Stimulated activated CD4-positive, alpha-beta T cell treated with anti-CD3 and anti-CD28 coated beads, Interleukin-4, amount 100 ng/mL, for 1 hour (primary cell): ENCODE data around the gene M1AP.

ENCODE experiments used
- DNase-seq: peaks from one replicate; pipeline ENCODE4 v3.0.0-alpha.2; 2020

Gene M1AP

DNA sequence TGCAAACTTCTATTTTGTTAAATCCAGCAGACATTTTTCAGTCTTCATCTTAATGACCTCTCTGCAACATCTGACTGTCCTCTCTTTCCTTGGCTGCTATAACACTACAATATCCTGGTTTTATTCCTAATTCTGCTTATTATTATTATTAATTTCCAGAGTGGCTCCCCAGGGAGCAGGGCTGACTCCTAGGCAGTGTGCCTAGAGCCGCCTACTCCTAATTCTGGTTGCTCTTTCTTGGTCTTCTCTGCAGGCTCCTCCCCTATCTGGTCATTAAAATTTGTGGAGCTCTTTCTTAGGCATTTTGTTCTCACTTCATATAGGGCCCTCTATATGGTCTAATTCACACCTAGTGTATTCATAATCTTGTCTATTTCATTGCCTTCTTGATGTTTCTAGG lies 105.2 kb downstream of the M1AP start:
- no peak for DNase-seq

DNA sequence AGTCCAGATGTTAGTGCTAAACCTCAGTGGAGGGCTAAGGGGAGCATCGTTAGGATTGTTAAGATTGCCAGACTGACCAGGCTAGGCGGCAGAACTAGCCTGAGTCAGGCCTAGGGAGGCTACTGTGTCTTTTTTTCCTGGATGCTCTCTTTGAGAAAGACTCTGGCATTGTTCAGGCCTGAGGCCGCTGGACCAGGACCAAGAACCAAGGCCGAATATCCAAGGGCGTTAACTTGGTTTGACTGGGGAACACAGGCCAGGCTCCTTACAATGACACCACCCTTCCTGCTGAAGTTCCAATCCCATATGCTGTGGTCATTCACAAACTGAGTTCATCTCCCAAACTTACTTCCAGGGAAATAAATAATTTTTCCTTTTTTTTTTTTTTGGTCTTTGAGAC lies 107.8 kb downstream of the M1AP start:
- DNase-seq: no peak

DNA sequence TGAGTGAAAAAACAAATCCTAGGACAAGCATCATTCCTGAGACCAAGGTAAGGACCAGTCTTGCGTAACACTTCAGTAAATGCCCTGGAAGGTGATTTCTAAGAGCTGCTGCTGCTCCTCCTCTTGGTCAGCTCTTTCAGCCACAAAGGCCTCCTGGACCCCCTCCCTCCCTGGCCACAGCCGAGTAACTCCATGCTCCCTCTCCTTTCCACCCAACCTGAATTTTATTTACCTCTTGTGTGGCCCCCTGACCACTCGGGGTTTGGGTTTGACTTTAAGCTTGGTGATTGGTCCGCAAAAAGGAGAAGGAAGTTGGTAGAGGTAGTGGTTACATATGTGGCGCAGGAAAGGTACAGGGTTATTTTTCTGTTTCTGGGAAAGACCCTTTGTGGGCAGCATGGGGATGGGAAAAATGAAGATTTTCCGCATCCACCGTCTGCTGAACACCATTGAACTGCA lies 109.2 kb downstream of the M1AP start:
- DNase-seq: no peak

- no peak for DNase-seq
These were observed 111.0 kb downstream of the M1AP start for GRCh38 chr2:74537140-74537539.

DNA sequence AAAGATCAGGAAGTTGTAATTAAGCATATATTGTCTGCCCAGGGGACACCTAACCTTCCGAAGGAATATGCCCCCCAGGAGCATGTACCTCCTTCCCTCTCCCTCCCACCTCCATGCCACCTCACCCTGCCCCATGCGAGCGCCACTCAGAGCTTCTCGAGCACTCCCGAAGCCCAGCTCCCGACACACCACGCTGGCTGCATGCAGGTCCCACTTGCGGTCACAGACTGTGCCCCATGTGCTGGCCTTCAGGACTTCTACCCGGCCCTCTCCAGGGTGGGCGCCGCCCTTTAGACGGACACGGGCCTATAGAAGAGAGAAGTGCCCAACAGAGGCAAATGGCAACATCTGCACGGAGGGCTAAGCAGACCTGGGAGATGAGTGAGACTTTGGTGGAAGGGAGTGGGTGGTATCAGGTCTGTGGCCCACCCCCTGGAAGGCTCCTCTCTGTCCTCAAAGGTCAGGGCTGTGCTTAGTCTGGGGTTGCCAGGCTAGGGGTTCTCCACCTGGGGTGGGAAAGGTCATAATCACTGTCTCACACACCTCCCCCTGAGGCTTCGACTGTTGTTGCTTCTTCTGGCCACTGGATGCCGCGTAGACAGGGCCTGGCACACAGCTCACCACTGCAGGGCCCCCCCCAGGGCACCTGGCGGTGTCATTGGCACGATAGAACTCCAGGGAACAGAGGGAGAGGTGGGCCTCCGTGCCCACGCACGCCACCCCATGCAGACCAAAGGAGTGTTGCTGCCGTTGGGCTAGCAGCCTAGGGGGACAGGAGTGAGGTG lies 111.8 kb downstream of the M1AP start:
- no peak for DNase-seq

GRCh38 chr2:74535440-74535965 lies 112.6 kb downstream of the M1AP start:
- no peak for DNase-seq

GRCh38 chr2:74534411-74534810 lies 113.7 kb downstream of the M1AP start:
- DNase-seq: no peak

DNA sequence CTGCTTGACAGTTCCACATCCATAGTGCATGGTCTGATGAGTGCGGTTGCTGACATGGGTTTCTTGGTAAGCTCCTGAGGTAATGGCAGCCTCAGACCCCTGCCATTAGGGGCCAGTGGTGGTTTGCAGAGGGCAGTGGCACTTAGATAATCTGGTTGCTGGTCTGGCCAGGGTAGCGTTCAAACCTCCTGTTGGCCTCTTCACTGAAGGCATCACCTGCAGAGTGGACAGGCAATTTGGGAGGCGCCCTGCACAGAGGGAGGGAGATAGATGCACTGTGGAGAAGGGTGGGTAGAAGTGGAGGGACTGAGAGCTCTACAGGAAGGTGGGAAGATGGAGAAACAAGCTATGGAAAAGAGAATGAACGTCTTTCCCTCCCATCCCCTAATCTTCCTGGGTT lies 114.7 kb downstream of the M1AP start:
- no peak for DNase-seq

DNA sequence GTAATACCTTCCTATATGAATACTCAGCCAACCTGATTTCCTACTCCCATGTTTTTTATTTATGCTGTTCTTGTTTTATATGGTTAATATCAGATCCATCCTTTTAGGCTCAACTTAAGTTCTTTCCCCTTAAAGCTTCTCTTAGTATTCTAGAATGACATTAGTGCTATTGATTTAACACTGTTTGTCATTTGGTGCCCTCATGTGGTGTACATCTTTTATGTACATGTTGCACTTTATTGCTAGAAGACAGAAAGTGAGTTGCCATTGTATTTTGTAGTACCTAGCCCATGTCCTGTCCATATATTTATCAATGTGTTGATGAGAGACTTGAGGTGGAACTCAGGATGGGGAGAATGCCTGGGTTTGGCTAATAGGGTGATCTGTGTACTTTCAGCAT lies 115.9 kb downstream of the M1AP start:
- no peak for DNase-seq

- no peak for DNase-seq
These were observed 116.5 kb downstream of the M1AP start for GRCh38 chr2:74531666-74532065.

DNA sequence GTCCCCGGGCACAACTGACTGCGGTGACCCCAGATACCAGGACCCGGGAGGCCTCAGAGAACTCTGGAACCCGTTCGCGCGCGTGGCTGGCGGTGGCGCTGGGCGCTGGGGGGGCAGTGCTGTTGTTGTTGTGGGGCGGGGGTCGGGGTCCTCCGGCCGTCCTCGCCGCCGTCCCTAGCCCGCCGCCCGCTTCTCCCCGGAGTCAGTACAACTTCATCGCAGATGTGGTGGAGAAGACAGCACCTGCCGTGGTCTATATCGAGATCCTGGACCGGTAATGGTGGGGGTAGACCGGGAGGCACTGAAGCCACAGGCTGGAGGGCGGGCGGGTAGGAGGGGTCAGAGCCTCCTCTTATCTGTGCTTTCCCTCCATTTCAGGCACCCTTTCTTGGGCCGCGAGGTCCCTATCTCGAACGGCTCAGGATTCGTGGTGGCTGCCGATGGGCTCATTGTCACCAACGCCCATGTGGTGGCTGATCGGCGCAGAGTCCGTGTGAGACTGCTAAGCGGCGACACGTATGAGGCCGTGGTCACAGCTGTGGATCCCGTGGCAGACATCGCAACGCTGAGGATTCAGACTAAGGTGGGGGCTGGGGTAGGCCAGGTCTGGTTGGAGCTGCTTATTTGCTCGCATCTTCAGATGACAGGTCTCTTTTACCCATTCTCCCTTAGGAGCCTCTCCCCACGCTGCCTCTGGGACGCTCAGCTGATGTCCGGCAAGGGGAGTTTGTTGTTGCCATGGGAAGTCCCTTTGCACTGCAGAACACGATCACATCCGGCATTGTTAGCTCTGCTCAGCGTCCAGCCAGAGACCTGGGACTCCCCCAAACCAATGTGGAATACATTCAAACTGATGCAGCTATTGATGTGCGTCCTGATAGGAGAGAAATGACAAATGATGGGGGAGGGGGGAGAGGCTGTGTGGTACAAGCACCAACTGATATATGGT lies 117.6 kb downstream of the M1AP start:
- DNase-seq: peak; percentile 46

DNA sequence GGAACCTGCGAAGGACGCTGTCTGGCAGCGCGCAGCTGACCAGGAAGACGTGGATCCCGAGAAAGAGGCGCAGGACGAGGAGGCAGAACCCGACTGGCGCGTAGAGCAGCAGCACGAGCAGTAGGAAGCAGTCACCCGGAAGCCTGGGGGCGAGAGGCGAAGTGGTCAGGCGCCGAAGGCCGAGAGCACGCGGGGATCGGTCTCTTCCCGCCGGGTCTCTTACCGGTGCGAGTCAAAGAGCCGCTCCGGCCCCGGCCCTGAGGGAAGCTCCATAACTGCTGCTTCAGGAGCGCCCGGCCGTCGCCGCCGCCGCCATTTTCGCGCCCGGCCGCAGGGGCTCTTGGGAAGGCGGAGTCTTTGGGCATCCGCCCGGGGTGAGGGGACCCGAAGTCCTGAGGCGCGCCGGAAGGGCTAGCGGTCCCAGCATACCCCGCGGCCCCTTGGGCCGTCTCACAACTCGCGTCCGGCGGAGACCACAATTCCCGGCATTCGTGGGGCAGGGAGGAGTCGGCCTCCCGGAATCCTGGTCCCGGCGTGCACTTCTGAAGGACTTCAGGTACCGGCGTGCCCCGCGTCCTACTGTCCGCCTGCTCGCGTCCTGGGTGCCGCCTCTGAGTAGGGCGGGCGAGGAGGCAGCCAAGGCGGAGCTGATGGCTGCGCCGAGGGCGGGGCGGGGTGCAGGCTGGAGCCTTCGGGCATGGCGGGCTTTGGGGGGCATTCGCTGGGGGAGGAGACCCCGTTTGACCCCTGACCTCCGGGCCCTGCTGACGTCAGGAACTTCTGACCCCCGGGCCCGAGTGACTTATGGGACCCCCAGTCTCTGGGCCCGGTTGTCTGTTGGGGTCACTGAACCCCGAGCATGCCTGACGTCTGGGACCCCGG lies 118.5 kb downstream of the M1AP start, which contains the start of the genes AUP1 and HTRA2:
Gene AUP1 (minus strand): TSS at position 350 of the 882 bp plus-strand sequence. CDS start 77 bp downstream, at position 273.
Gene HTRA2 (plus strand): TSS at position 577 of the 882 bp plus-strand sequence. CDS start 74 bp downstream, at position 651.
- peak; percentile 88 for DNase-seq

DNA sequence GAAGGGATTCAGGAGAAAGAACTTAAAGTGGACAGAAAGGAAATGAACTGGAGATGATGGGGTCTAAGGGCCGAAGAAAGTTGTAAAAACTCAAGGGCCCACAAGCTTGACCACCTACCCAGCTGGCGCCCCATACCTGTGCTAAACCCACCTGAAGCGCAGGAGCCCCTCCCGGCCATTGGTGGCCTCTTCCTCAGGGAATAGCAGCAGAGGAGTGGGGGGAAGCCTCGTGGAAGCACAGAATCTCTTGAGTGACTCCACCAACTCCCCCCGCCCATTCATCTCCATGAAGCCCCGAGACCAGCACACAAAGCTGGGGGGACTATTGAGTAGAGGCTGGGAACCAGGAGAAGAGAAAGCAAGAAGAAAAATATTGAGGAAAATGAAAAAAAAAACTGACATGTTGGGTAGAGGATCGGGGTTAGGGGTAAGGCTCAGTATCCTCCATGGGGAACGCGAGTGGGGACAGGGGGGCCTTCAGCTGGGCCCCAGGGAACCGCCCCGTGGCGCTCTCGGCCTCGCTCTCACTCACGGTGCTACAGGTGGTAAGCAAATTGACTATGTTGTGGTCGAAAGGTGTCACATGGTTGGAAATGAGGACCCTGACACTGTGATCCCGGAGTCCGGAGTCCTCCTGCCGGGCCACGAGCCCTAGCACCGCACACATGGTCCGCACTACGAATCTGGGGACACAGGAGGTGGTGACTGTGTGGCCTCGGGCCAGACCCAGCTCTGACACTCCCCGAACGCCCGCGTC lies 119.4 kb downstream of the M1AP start:
- peak; percentile 32 for DNase-seq

DNA sequence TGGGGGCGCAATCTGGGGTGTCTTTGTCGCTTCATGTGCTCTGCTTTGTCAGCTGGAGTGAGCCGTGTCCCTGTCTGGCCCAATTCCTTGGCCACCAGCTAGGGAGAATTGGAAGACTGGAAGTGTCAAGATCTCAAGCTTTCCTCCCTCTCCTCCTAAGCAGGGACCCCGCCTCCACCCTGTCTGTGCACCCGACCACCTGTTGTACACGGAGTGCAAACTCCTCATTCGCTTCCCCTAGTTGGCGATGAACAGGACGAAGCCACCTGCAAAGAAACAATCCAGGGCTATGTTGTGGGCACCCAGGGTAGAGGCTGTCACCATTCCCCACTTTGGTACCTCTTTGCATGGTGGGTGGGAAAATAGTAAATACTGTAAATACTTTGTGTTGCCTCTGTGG lies 120.4 kb downstream of the M1AP start:
- DNase-seq: no peak

- no peak for DNase-seq
These were observed 121.4 kb downstream of the M1AP start for GRCh38 chr2:74526649-74527230.

GRCh38 chr2:74525717-74526648 lies 122.1 kb downstream of the M1AP start, which contains the start of gene DQX1:
Gene DQX1 (minus strand): TSS chr2:74526231. CDS start chr2:74525729, 502 bp downstream.
- no peak for DNase-seq

- no peak for DNase-seq
These were observed 123.0 kb downstream of the M1AP start for GRCh38 chr2:74524955-74525716.

DNA sequence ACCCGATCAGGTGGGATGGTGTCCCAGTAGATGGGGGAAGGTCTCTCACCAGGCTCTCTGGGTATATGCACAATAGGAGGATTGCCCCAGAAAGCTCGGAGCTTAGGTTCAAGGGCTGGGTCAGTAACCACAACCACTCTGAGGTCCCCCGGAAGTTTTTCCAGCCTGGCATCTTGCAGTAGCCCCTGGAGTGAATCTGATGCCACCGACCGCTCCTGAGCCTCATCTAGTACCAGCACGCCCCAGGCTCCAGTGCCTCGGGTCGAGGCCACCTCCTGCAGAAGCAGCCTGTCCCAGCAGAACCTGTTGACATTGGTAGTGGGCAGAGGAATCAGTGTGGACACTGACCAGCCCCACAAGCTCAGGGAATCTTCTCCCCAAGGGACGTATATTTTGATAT lies 124.1 kb downstream of the M1AP start:
- DNase-seq: no peak

DNA sequence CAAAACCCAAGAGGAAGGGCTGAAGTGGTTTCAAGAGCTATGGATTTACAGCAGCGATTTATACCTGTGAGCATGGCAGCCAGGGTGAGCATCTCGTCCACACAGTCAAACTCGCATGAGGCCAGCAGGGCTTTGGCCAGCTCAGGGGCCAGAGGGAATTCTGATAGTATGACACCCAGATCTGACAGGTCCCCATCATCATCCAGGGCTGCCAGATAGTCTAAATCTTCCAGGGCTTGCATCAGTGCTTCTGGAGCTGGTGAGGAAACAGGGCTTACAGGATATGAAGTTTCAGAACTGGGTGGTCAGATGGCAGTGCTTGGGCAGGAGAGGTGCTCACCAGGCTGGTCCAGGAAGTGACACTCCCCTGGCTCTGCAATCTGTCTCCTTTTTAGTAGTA lies 125.6 kb downstream of the M1AP start:
- DNase-seq: no peak
